ENCODE measurements around the gene RPAP3.

GRCh38 chr12:47747126-47747525 lies 41.3 kb upstream of the RPAP3 start:
- TF ChIP-seq CTCF (IDR thresholded peaks at IDR 0.05), result no peak
- no peak for TF ChIP-seq POLR2A (IDR thresholded peaks at IDR 0.05)
